IPS-18c (cell line): Measurements from ENCODE around the gene TYW1.
"Not testable (repeated sequence)": the region's sequence is repeated elsewhere in the genome, so short reads cannot be mapped to it uniquely, and the experiment has no call there.

Experiments used
- H3K4me3 ChIP-seq: 2 replicates; pipeline ENCODE4 v1.7.0; 2013; ENCODE audit warnings: low read depth, mild to moderate bottlenecking, low read length, moderate library complexity; ENCODE audit not compliant: insufficient read depth
- H3K9me3 ChIP-seq: one replicate; pipeline ENCODE4 v1.6.1; 2013; ENCODE audit warnings: mild to moderate bottlenecking, low read length, moderate library complexity; ENCODE audit not compliant: control insufficient read depth, insufficient read depth

Gene TYW1

GRCh38 chr7:67233506-67233905, 236.9 kb downstream of the TYW1 start:
- H3K4me3 ChIP-seq = not testable (repeated sequence)

GRCh38 chr7:67236216-67236615, 239.6 kb downstream of the TYW1 start:
- not testable (repeated sequence) for H3K4me3 ChIP-seq, H3K9me3 ChIP-seq

More at GRCh38 chr7:67233506-67233905, 236.9 kb downstream of the TYW1 start:
- not testable (repeated sequence) for H3K9me3 ChIP-seq

GRCh38 chr7:67242871-67243270, 246.2 kb downstream of the TYW1 start:
- H3K4me3 ChIP-seq, H3K9me3 ChIP-seq: not testable (repeated sequence)

GRCh38 chr7:67248364-67248763, 251.7 kb downstream of the TYW1 start:
- H3K9me3 ChIP-seq, H3K4me3 ChIP-seq: not testable (repeated sequence)

GRCh38 chr7:67251986-67252558, 255.4 kb downstream of the TYW1 start:
- H3K4me3 ChIP-seq = no peak overlapping the region
- H3K9me3 ChIP-seq = peaks cover 5% of the 10 kb centered on the region

GRCh38 chr7:67255076-67255475, 258.4 kb downstream of the TYW1 start:
- not testable (repeated sequence) for H3K4me3 ChIP-seq, H3K9me3 ChIP-seq

GRCh38 chr7:67257779-67258178, 261.1 kb downstream of the TYW1 start:
- not testable (repeated sequence) for H3K4me3 ChIP-seq, H3K9me3 ChIP-seq

GRCh38 chr7:67259363-67259762, 262.7 kb downstream of the TYW1 start:
- H3K9me3 ChIP-seq = not testable (repeated sequence)

GRCh38 chr7:67260166-67260586, 263.5 kb downstream of the TYW1 start:
- H3K9me3 ChIP-seq, H3K4me3 ChIP-seq: not testable (repeated sequence)

More at GRCh38 chr7:67259363-67259762, 262.7 kb downstream of the TYW1 start:
- H3K4me3 ChIP-seq = not testable (repeated sequence)

- H3K4me3 ChIP-seq, H3K9me3 ChIP-seq: not testable (repeated sequence)
Observed at GRCh38 chr7:67264000-67264399, 267.4 kb downstream of the TYW1 start.

GRCh38 chr7:67266070-67266469, 269.4 kb downstream of the TYW1 start:
- H3K9me3 ChIP-seq, H3K4me3 ChIP-seq: not testable (repeated sequence)

- H3K4me3 ChIP-seq = no peak overlapping the region
- H3K9me3 ChIP-seq = no peaks in the 10 kb centered on the region
Observed at GRCh38 chr7:67267914-67268313, 271.3 kb downstream of the TYW1 start.

- H3K9me3 ChIP-seq, H3K4me3 ChIP-seq: not testable (repeated sequence)
Observed at GRCh38 chr7:67269916-67270315, 273.3 kb downstream of the TYW1 start.
